AG08395 (cell line): ENCODE measurements around the gene GALNS.

Experiments
- DNase-seq: peaks from one replicate; pipeline ENCODE4 v3.0.0; 2012; ENCODE audit warnings: mixed read lengths, low spot score

Gene GALNS

DNA sequence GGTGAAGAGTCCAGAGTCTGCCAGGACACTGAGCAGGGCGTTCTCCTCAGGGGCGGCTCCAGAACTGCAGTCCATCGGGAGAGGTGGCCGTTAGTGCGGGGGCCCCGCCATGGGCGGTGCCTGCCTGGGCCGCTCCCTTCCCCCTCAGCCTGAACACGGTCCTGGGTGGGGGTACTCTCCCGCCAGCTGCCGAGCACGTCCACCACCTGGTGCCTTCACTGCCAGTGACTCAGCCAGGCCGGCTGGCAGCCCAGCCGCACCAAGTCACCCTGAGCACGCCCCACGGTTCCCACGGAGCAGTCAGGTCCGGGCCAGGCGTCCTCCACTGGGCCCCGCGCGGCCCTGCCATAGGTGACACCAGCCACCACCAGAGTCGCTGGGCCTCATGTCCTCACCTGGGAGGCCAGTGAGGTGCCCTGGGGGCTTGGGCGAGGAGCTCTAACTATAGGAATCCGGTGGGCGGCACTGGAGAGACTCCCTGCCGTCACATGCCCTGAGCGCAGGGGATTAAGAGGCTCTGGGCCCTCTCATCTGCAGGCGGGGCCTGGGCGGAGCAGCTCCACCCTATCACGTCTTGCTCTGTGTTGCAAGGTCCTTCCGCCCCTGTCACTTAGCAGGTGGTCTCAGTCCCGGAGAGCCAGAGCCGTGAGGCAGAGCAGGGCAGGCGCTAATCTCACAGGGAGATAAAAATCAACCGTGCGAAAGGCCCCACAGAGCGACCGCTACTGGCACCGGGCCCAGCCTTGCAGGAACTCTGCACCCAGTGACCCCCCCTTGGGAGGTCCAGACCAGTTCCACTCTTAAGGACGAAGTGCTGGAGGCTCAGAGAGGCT is 86.1 kb downstream of the GALNS start:
- peak; percentile 36 for DNase-seq

DNA sequence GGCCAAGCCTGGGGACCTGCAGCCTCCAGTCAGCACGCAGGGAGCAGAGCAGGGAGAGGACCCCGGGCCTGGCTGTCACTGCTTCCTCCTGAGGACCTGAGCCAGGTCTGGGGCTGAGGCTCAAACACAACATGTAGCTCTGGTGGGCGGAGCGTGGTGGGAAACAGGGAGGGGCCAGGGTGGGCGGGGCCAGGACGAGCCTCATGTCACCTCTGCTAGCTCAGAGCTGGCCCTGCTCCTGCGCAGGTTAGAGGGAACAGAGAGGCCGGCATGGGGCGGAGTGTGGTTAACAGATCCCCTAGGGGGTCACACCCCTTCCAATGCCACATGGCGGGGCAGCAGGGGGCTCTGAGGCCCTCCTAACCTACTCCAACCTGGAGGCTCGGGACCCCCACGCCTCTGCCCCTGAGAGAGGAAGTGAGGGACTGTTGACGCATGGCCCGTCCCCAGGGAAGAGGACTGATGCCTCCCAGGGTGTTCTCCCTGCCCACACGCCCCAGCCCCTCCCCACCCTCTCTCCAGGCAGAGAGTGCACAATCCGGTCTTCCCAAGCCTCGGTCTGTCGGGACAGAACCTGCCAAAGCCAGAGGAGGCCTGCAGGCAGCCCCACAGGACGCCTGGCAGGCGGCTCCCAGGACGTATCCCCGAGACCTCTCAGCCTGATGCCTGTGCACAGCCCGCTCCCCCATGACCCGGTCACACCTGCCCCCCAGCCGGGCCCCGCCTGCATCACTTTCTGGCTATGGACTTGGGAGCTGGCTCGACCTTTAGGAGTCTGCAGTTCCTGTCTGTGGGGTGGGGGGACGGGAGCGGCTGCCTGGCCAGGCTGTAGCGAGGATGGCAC is 86.9 kb downstream of the GALNS start:
- no peak for DNase-seq

DNA sequence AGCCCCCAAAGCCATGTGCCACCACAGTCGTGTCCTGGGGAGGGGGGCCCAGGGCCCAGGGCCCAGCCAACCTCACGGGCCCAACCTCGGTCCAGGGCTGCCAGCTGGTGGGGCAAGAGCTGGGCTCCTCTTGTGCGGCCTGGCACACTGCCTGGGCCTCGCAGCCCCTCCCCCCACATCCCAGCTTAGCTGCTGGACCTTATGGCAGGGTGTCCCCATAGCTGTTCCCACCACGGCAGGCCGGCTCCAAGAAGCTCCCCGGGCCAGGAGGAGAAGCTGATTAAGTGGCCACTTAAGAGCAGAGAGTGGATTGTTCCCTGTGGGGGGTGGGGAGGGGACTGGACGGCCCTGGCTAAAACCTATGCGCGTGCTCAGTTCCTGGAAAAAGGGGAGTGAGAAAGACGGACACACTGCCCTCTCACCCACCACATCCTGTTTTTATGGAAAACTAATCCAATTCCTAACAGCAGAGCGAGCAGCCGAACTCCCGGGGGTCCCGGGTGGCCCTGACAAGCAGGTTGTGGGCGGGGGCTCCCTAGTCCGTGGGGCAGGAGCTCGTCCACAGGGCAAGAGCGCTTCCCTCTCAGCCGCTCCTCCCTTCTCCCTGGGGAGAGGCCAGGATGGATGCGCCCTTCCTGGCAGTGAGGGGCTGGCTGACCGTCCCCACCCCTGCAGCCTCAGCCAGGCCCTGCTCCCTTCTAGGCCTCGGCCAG is 88.5 kb downstream of the GALNS start:
- peak; percentile 55 for DNase-seq

DNA sequence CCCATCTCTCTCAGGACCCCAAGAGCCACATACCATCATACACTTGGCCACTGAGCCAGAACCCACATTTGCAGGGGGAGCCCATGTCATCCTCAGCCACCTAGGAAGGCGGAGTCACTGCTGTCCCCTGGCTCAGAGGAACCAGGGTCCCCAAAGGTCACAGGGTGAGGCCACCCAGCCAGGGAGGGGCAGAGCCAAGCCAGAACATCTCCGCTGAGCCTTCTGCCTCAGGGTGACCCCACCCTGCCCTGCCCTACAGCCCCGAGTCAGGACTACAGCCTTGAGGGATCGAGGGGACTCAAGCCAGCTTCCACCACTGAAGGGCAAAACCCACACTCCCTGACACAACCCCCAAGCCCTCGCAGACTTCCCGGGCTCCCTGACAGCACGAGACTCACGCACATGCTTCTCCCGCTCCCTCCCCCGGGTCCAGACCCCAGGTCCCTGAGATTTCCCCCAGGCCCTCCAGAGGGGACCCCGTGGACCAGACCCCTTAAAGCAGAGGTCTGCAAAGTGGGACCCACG is 89.1 kb downstream of the GALNS start:
- no peak for DNase-seq

DNA sequence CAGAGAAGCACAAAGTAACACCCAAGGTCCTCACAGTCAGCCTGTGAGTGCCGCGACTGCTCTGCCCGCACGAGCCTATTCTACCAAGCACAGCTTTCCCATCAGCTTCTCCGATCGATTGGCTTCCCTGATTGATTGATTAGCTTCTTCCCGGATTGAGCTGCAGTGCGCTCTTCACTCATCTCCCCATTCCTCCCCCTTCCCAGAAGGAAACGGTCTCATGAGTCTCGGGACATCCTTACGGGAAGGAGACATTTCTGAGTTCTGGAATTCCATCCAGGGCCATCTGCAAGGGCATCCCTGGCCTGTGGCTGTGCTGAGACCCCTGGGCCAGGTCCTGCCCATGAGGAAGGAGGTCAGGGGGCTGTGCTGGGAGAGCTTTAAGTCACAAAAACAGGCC is 89.8 kb downstream of the GALNS start:
- DNase-seq: no peak

DNA sequence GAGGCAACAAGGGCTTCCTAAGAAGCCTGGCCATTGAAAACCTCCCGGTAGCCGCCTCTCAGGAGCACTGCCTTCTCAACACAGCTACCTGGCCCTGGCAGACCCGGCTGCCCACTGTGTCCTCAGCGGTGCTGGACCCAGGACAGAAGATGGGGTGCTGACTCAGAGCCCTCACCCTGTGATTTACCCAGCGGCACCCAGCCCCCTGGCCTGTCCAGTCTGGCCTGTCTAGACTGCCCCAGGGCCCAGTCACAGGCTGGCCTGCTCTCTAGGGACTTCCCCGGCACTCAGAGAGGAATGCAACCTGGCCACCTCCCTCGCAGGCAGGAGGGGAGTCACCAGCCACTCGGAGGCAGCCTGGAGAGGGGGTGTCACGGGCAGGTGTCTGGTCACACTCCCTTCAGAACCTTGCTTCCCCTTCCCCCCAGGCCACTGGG is 91.8 kb downstream of the GALNS start:
- DNase-seq: no peak

DNA sequence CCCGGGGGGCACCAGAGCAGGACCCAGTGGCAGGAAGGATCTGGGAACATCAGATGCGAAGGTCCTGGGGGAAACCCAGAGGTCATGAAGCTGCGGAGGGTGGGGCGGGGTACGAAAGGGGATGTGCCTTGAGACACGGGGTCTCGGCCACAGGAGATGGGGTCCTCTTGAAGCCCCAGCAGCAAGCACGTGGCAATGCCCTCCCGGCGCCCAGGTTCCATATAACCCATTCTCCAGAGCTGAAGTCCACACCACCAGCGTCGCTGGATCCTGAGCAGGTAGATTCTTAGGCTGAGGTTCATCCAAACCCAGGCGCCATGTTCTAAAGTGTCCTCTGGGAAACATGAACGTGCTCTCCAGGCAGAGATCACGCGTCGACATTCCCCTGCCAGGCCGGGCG is 92.7 kb downstream of the GALNS start:
- no peak for DNase-seq
